Mesenchymal stem cell (in vitro differentiated cells and primary cell): ENCODE measurements around the gene SORCS1.

Experiments
- DNase-seq: peaks from one replicate; pipeline ENCODE4 v3.0.0-alpha.2; 2013
- H2AFZ ChIP-seq: one replicate; pipeline ENCODE4 v1.6.1; 2013; ENCODE audit warnings: low read depth, mild to moderate bottlenecking, control low read depth, inconsistent platforms, low read length, moderate library complexity
- H2AK5ac ChIP-seq: 2 replicates; pipeline ENCODE4 v1.6.1; 2013; ENCODE audit warnings: low read length, moderate library complexity, mild to moderate bottlenecking, inconsistent platforms; ENCODE audit not compliant: severe bottlenecking
- H2BK120ac ChIP-seq: one replicate; pipeline ENCODE4 v1.6.1; 2013; ENCODE audit warnings: low read depth, mild to moderate bottlenecking, inconsistent platforms, low read length, moderate library complexity
- H2BK12ac ChIP-seq, 2 experiments: one replicate each; pipeline ENCODE4 v1.6.1; 2013; ENCODE audit warnings: inconsistent platforms in 2 of 2, low read length in 2 of 2, mild to moderate bottlenecking in 2 of 2, moderate library complexity in 2 of 2, control low read depth in 1 of 2
- H2BK15ac ChIP-seq: one replicate; pipeline ENCODE4 v1.6.1; 2013; ENCODE audit warnings: mild to moderate bottlenecking, low read depth, inconsistent platforms; ENCODE audit not compliant: poor library complexity, severe bottlenecking
- H2BK5ac ChIP-seq: 2 replicates; pipeline ENCODE4 v1.6.1; 2013; ENCODE audit warnings: low read depth, mild to moderate bottlenecking, low read length, control low read depth, inconsistent platforms; ENCODE audit not compliant: poor library complexity, severe bottlenecking
- H3K14ac ChIP-seq, 2 experiments: one replicate each; pipeline ENCODE4 v1.6.1; 2013; ENCODE audit warnings: inconsistent platforms in 2 of 2, low read length in 2 of 2, control low read depth in 1 of 2, mild to moderate bottlenecking in 1 of 2, moderate library complexity in 1 of 2
- H3K18ac ChIP-seq, 2 experiments: one replicate each; pipeline ENCODE4 v1.6.1; 2013; ENCODE audit warnings: inconsistent platforms in 2 of 2, low read length in 2 of 2, control low read depth in 1 of 2, low read depth in 1 of 2, mild to moderate bottlenecking in 1 of 2
- H3K23ac ChIP-seq, 2 experiments: one replicate each; pipeline ENCODE4 v1.6.1; 2013; ENCODE audit warnings: inconsistent platforms in 2 of 2, low read length in 2 of 2, mild to moderate bottlenecking in 2 of 2, moderate library complexity in 2 of 2, control low read depth in 1 of 2
- H3K27ac ChIP-seq: 2 replicates; pipeline ENCODE4 v1.5.1; 2013; ENCODE audit warnings: mild to moderate bottlenecking, moderate library complexity, low read length, control low read depth, inconsistent platforms; ENCODE audit not compliant: poor library complexity, severe bottlenecking
- H3K27me3 ChIP-seq, 2 experiments: 2 replicates each; pipeline versions ENCODE4 v1.6.1 to v1.7.0; 2013; ENCODE audit warnings: low read length in 2 of 2, mild to moderate bottlenecking in 2 of 2, moderate library complexity in 2 of 2, control low read depth in 1 of 2, inconsistent platforms in 1 of 2; ENCODE audit not compliant: control insufficient read depth in 1 of 2, insufficient read depth in 1 of 2
- H3K36me3 ChIP-seq, 2 experiments: 2 replicates each; pipeline versions ENCODE4 v1.6.1 to v1.7.0; 2013; ENCODE audit warnings: low read length in 2 of 2, control low read depth in 1 of 2, inconsistent platforms in 1 of 2, low read depth in 1 of 2, mild to moderate bottlenecking in 1 of 2; ENCODE audit not compliant: insufficient read depth in 2 of 2, control insufficient read depth in 1 of 2
- H3K4ac ChIP-seq, 2 experiments: one replicate each; pipeline ENCODE4 v1.6.1; 2013; ENCODE audit warnings: inconsistent platforms in 2 of 2, low read length in 2 of 2, mild to moderate bottlenecking in 2 of 2, moderate library complexity in 2 of 2, control low read depth in 1 of 2, low read depth in 1 of 2
- H3K4me1 ChIP-seq: 2 replicates; pipeline ENCODE4 v1.6.1; 2013; ENCODE audit warnings: low read depth, low read length, control low read depth; ENCODE audit not compliant: control insufficient read depth, insufficient read depth
- H3K4me2 ChIP-seq: 2 replicates; pipeline ENCODE4 v1.6.1; 2013; ENCODE audit warnings: low read length, mild to moderate bottlenecking, inconsistent platforms; ENCODE audit not compliant: poor library complexity, severe bottlenecking
- H3K4me3 ChIP-seq, 2 experiments: 2 replicates each; pipeline versions ENCODE4 v1.5.1 to v1.7.0; 2013; ENCODE audit warnings: low read length in 2 of 2, mild to moderate bottlenecking in 2 of 2, control low read depth in 1 of 2, low read depth in 1 of 2; ENCODE audit not compliant: insufficient read depth in 1 of 2
- H3K79me1 ChIP-seq: replicated peaks from 2 replicates; pipeline ENCODE4 v1.6.1; 2013; ENCODE audit warnings: mild to moderate bottlenecking, control low read depth, low read length, inconsistent platforms; ENCODE audit not compliant: poor library complexity, severe bottlenecking
- H3K9ac ChIP-seq: 2 replicates; pipeline ENCODE4 v1.7.0; 2013; ENCODE audit warnings: mild to moderate bottlenecking, low read length, moderate library complexity
- H3K9me3 ChIP-seq: 2 replicates; pipeline ENCODE4 v1.7.0; 2013; ENCODE audit warnings: mild to moderate bottlenecking, low read length; ENCODE audit not compliant: control insufficient read depth
- H4K8ac ChIP-seq: one replicate; pipeline ENCODE4 v1.6.1; 2013; ENCODE audit warnings: inconsistent platforms, mild to moderate bottlenecking, low read length, moderate library complexity
- H4K91ac ChIP-seq: one replicate; pipeline ENCODE4 v1.6.1; 2013; ENCODE audit warnings: mild to moderate bottlenecking, low read length, inconsistent platforms
- WGBS: methylation state at CpG from one replicate; pipeline ENCODE4 v1.1.7; 2013; ENCODE audit warnings: mixed read lengths; 5-methylcytosine and 5-hydroxymethylcytosine counted together

The SORCS1 gene

DNA sequence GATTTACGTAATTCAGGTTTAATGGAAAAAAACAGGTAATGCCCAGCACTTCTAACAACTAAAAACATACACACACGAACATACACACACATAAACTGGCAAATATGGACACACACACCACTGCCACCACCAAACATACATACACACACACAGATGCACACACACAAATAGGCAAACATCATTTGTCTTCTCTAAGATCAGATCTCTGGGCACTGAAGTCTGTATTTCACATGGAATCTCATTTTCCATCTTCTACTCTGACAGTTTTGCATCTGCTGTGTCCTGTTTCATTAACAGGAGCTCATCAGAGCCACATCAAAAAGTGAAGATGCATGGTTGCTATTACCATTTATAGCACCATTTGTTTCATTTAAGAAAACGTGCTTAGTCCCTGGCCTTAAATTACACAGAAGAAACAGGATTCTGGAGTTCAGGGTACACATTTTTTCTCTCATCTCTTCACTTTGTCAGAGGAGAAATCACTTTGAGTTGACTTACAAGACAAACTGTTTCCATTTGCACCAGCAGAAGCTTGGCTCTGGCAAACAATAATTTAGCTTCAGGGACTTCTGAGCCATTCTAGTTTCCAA, 165.3 kb downstream of the SORCS1 start:
- Histone ChIP-seq H2BK15ac (no peak overlapping the region), H3K4me1 (no peaks in the 10 kb centered on the region), H3K4me3 (no peak overlapping the region), H2AFZ (no peak overlapping the region), H2BK120ac (no peak overlapping the region), H2BK5ac (no peak overlapping the region), H3K9ac (no peak overlapping the region), H3K4ac (no peak overlapping the region), H3K4me2 (no peak overlapping the region), H3K79me1 (no peaks in the 10 kb centered on the region), H3K18ac (no peak overlapping the region), H4K8ac (no peak overlapping the region), H3K14ac (no peak overlapping the region), H3K9me3 (no peaks in the 10 kb centered on the region), H3K27me3 (no peaks in the 10 kb centered on the region), H2BK12ac (no peak overlapping the region), H3K36me3 (no peaks in the 10 kb centered on the region), H3K23ac (no peak overlapping the region), H4K91ac (no peak overlapping the region), H3K27ac (no peak overlapping the region), H2AK5ac (no peak overlapping the region)
- DNase-seq = no peak
- WGBS = 48% methylated on average over 3 of the region's 3 CpGs

DNA sequence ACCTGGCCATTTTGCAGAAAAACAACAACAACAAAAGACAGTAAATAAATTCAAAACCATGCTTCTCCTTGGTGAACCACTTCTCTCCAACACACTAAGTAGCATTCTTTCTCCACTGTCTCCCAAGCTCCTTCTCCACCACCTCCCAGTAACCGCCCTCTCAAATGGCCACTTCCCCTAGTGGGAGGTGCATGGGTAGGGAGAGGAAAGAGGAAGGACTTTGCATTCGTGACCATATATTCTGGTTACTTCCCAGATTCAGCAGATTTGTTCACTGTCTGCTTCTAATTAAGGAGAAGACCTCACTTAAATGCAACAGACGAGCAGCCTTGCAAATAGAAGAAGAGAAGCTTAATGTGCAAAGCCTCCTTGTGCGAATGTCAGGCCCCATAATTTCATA, 166.8 kb downstream of the SORCS1 start:
- Histone ChIP-seq H3K36me3 (no peaks in the 10 kb centered on the region), H3K27ac (no peak overlapping the region), H3K4ac (no peak overlapping the region), H3K27me3 (no peaks in the 10 kb centered on the region), H3K14ac (no peak overlapping the region), H2BK120ac (no peak overlapping the region), H2BK5ac (no peak overlapping the region), H3K4me1 (no peaks in the 10 kb centered on the region), H3K4me3 (no peak overlapping the region), H3K23ac (no peak overlapping the region), H4K91ac (no peak overlapping the region), H2AFZ (no peak overlapping the region), H3K18ac (no peak overlapping the region), H3K79me1 (no peaks in the 10 kb centered on the region), H3K9me3 (no peaks in the 10 kb centered on the region), H2AK5ac (no peak overlapping the region), H3K4me2 (no peak overlapping the region), H2BK15ac (no peak overlapping the region), H3K9ac (no peak overlapping the region), H4K8ac (no peak overlapping the region), H2BK12ac (no peak overlapping the region)
- no peak for DNase-seq
- 60% methylated on average over 1 of the region's 4 CpGs for WGBS

DNA sequence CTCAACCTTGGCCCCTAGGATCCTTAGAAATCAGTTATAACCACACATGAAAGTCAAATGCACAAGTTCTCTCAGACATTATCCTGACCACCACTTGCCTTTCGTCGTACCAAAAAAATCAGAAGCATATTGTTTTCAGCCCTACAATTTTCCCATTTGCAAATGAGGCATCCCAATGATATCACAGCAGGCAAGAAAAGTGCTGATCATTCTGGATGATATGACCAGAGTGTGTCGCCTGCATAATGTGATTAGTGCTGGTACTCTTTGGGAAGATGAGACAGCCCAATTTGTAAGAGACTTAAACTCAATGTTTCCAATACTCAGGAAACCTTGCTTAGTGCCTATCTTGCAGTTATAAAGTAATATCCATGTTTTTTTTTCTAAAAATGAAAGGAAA, 168.0 kb downstream of the SORCS1 start:
- Histone ChIP-seq H3K9ac (no peak overlapping the region), H2AFZ (no peak overlapping the region), H3K79me1 (no peaks in the 10 kb centered on the region), H3K27me3 (no peaks in the 10 kb centered on the region), H3K14ac (no peak overlapping the region), H3K4me1 (no peaks in the 10 kb centered on the region), H2BK5ac (no peak overlapping the region), H3K36me3 (no peaks in the 10 kb centered on the region), H3K4ac (no peak overlapping the region), H3K4me2 (no peak overlapping the region), H3K9me3 (no peaks in the 10 kb centered on the region), H2BK120ac (no peak overlapping the region), H3K4me3 (no peak overlapping the region), H3K23ac (no peak overlapping the region), H2AK5ac (no peak overlapping the region), H2BK15ac (no peak overlapping the region), H3K27ac (no peak overlapping the region), H4K8ac (no peak overlapping the region), H4K91ac (no peak overlapping the region), H2BK12ac (no peak overlapping the region), H3K18ac (no peak overlapping the region)
- 74% methylated on average over 2 of the region's 3 CpGs for WGBS
- DNase-seq = no peak

DNA sequence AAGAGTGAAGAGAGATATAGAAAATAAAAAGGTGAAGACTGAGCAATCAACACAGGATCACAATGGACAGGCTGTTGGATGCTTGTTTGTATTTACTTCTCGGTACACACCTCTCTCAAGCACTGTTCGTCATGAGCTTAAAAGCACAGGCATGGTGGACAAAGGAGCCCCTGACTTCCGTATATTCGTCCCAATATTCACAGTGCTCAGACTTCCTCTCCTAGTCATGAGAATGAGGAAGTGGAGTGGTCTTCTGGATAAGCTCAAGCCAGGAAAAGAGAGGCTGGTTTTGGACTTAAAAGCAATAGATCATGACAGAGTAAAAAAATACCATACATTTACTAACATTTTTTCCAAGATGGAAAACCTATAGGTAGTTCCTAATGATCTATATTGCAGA, 172.5 kb downstream of the SORCS1 start:
- WGBS = 91% methylated on average over 1 of the region's 4 CpGs
- Histone ChIP-seq H3K18ac (no peak overlapping the region), H3K27me3 (no peaks in the 10 kb centered on the region), H3K79me1 (no peaks in the 10 kb centered on the region), H3K4me3 (no peak overlapping the region), H3K9me3 (no peaks in the 10 kb centered on the region), H3K36me3 (no peaks in the 10 kb centered on the region), H3K4ac (no peak overlapping the region), H4K8ac (no peak overlapping the region), H3K23ac (no peak overlapping the region), H3K27ac (no peak overlapping the region), H2BK12ac (no peak overlapping the region), H2AK5ac (no peak overlapping the region), H3K14ac (no peak overlapping the region), H4K91ac (no peak overlapping the region), H3K9ac (no peak overlapping the region), H3K4me2 (no peak overlapping the region), H2BK5ac (no peak overlapping the region), H2AFZ (no peak overlapping the region), H2BK15ac (no peak overlapping the region), H3K4me1 (no peaks in the 10 kb centered on the region), H2BK120ac (no peak overlapping the region)
- DNase-seq = no peak
